Measurements from ENCODE around the gene CAV2.

The CAV2 gene

GRCh38 chr7:116509982-116510579 lies 10.5 kb downstream of the CAV2 start:
- H3K23ac ChIP-seq (ENCODE audit: low read depth, low read length, poor library complexity) = no peak overlapping the region
- DNase-seq (ENCODE audit: low spot score) = no peak
- H3K4me3 ChIP-seq (ENCODE audit: low read length in 2 of 2) = no peak overlapping the region
- H3K14ac ChIP-seq (ENCODE audit: low read length) = no peak overlapping the region
- no peak overlapping the region for H3K18ac ChIP-seq (ENCODE audit: low read length)
- no peak overlapping the region for H4K91ac ChIP-seq (ENCODE audit: low read depth, low read length, poor library complexity)
- no peak overlapping the region for H2BK15ac ChIP-seq (ENCODE audit: low read length)
- H2AFZ ChIP-seq (ENCODE audit: low read length) = no peak overlapping the region
- no peaks in the 10 kb centered on the region for H3K36me3 ChIP-seq (replicated peaks in 1 of 2; ENCODE audit: control insufficient read depth in 2 of 2, insufficient read depth in 2 of 2, low read length in 2 of 2)
- no CpG with 5 or more reads among the region's 7 CpGs for WGBS, 2 donors (ENCODE audit: extremely low coverage in 2 of 2, insufficient read length in 2 of 2, insufficient replicate concordance in 1 of 2)
- H3K4me1 ChIP-seq (ENCODE audit: control insufficient read depth in 2 of 2, insufficient read depth in 1 of 2, low read depth in 1 of 2, low read length in 2 of 2) = peaks cover 9% of the 10 kb centered on the region in 2 donors
- H3K79me1 ChIP-seq (ENCODE audit: low read depth, low read length) = no peaks in the 10 kb centered on the region
- H2BK120ac ChIP-seq (ENCODE audit: low read depth, low read length) = no peak overlapping the region
- H2BK12ac ChIP-seq (ENCODE audit: low read length) = no peak overlapping the region
- no peak overlapping the region for H2AK5ac ChIP-seq (ENCODE audit: low read depth, low read length)
- no peak overlapping the region for H3K4ac ChIP-seq (ENCODE audit: low read length)
- no peaks in the 10 kb centered on the region for H3K9me3 ChIP-seq (replicated peaks in 1 of 2; ENCODE audit: control insufficient read depth in 2 of 2, insufficient read depth in 1 of 2, low read depth in 1 of 2, low read length in 2 of 2)
- H3K9ac ChIP-seq (ENCODE audit: low read depth, low read length, poor library complexity) = no peak overlapping the region
- H3K27ac ChIP-seq (replicated peaks; ENCODE audit: low read length) = no peak overlapping the region
- no peak overlapping the region for H3K4me2 ChIP-seq (ENCODE audit: insufficient read depth, low read length, poor library complexity, severe bottlenecking)
- no peaks in the 10 kb centered on the region for H3K27me3 ChIP-seq (ENCODE audit: control insufficient read depth in 3 of 3, insufficient read depth in 3 of 3, low read depth in 1 of 3, low read length in 3 of 3)
- H4K8ac ChIP-seq (ENCODE audit: low read depth, low read length) = no peak overlapping the region
- H2BK5ac ChIP-seq (ENCODE audit: low read length) = no peak overlapping the region

GRCh38 chr7:116510795-116511194 lies 11.3 kb downstream of the CAV2 start:
- H3K27ac ChIP-seq (replicated peaks; ENCODE audit: low read length) = no peak overlapping the region
- H3K23ac ChIP-seq (ENCODE audit: low read depth, low read length, poor library complexity) = no peak overlapping the region
- no peak overlapping the region for H2BK15ac ChIP-seq (ENCODE audit: low read length)
- no peaks in the 10 kb centered on the region for H3K27me3 ChIP-seq (ENCODE audit: control insufficient read depth in 3 of 3, insufficient read depth in 3 of 3, low read depth in 1 of 3, low read length in 3 of 3)
- H2BK120ac ChIP-seq (ENCODE audit: low read depth, low read length) = no peak overlapping the region
- H4K91ac ChIP-seq (ENCODE audit: low read depth, low read length, poor library complexity) = no peak overlapping the region
- no peak overlapping the region for H2BK12ac ChIP-seq (ENCODE audit: low read length)
- H2BK5ac ChIP-seq (ENCODE audit: low read length) = no peak overlapping the region
- H4K8ac ChIP-seq (ENCODE audit: low read depth, low read length) = no peak overlapping the region
- no peak overlapping the region for H2AFZ ChIP-seq (ENCODE audit: low read length)
- H3K14ac ChIP-seq (ENCODE audit: low read length) = no peak overlapping the region
- H3K9me3 ChIP-seq (replicated peaks in 1 of 2; ENCODE audit: control insufficient read depth in 2 of 2, insufficient read depth in 1 of 2, low read depth in 1 of 2, low read length in 2 of 2) = no peaks in the 10 kb centered on the region
- H3K79me1 ChIP-seq (ENCODE audit: low read depth, low read length) = no peaks in the 10 kb centered on the region
- no peak overlapping the region for H3K4me2 ChIP-seq (ENCODE audit: insufficient read depth, low read length, poor library complexity, severe bottlenecking)
- H3K9ac ChIP-seq (ENCODE audit: low read depth, low read length, poor library complexity) = no peak overlapping the region
- H3K4me3 ChIP-seq (ENCODE audit: low read length in 2 of 2) = no peak overlapping the region
- no peak overlapping the region for H2AK5ac ChIP-seq (ENCODE audit: low read depth, low read length)
- peaks cover 9% of the 10 kb centered on the region in 2 donors for H3K4me1 ChIP-seq (ENCODE audit: control insufficient read depth in 2 of 2, insufficient read depth in 1 of 2, low read depth in 1 of 2, low read length in 2 of 2)
- no peak overlapping the region for H3K18ac ChIP-seq (ENCODE audit: low read length)
- no peak for DNase-seq (ENCODE audit: low spot score)
- no peak overlapping the region for H3K4ac ChIP-seq (ENCODE audit: low read length)
- H3K36me3 ChIP-seq (replicated peaks in 1 of 2; ENCODE audit: control insufficient read depth in 2 of 2, insufficient read depth in 2 of 2, low read length in 2 of 2) = no peaks in the 10 kb centered on the region

- Histone ChIP-seq H2BK5ac (ENCODE audit: low read length) (no peak overlapping the region), H4K8ac (ENCODE audit: low read depth, low read length) (no peak overlapping the region), H3K36me3 (replicated peaks in 1 of 2; ENCODE audit: control insufficient read depth in 2 of 2, insufficient read depth in 2 of 2, low read length in 2 of 2) (no peaks in the 10 kb centered on the region), H2BK15ac (ENCODE audit: low read length) (no peak overlapping the region), H3K4me1 (ENCODE audit: control insufficient read depth in 2 of 2, insufficient read depth in 1 of 2, low read depth in 1 of 2, low read length in 2 of 2) (peaks cover 9% of the 10 kb centered on the region in 2 donors), H2BK120ac (ENCODE audit: low read depth, low read length) (no peak overlapping the region), H3K9ac (ENCODE audit: low read depth, low read length, poor library complexity) (no peak overlapping the region), H3K4me2 (ENCODE audit: insufficient read depth, low read length, poor library complexity, severe bottlenecking) (no peak overlapping the region), H2AK5ac (ENCODE audit: low read depth, low read length) (no peak overlapping the region), H2BK12ac (ENCODE audit: low read length) (no peak overlapping the region), H3K18ac (ENCODE audit: low read length) (no peak overlapping the region), H3K4me3 (ENCODE audit: low read length in 2 of 2) (no peak overlapping the region), H2AFZ (ENCODE audit: low read length) (peak overlapping the region; percentile 81), H3K27ac (replicated peaks; ENCODE audit: low read length) (no peak overlapping the region), H3K27me3 (ENCODE audit: control insufficient read depth in 3 of 3, insufficient read depth in 3 of 3, low read depth in 1 of 3, low read length in 3 of 3) (no peaks in the 10 kb centered on the region), H3K79me1 (ENCODE audit: low read depth, low read length) (no peaks in the 10 kb centered on the region), H3K9me3 (replicated peaks in 1 of 2; ENCODE audit: control insufficient read depth in 2 of 2, insufficient read depth in 1 of 2, low read depth in 1 of 2, low read length in 2 of 2) (no peaks in the 10 kb centered on the region), H4K91ac (ENCODE audit: low read depth, low read length, poor library complexity) (no peak overlapping the region), H3K4ac (ENCODE audit: low read length) (no peak overlapping the region), H3K14ac (ENCODE audit: low read length) (no peak overlapping the region), H3K23ac (ENCODE audit: low read depth, low read length, poor library complexity) (no peak overlapping the region)
- no CpG with 5 or more reads among the region's 12 CpGs for WGBS, 2 donors (ENCODE audit: extremely low coverage in 2 of 2, insufficient read length in 2 of 2, insufficient replicate concordance in 1 of 2)
- DNase-seq (ENCODE audit: low spot score) = no peak
These were observed 12.3 kb downstream of the CAV2 start for GRCh38 chr7:116511552-116512519.

GRCh38 chr7:116512520-116513188 lies 13.1 kb downstream of the CAV2 start:
- Histone ChIP-seq H3K9ac (ENCODE audit: low read depth, low read length, poor library complexity) (no peak overlapping the region), H3K14ac (ENCODE audit: low read length) (no peak overlapping the region), H3K9me3 (replicated peaks in 1 of 2; ENCODE audit: control insufficient read depth in 2 of 2, insufficient read depth in 1 of 2, low read depth in 1 of 2, low read length in 2 of 2) (no peaks in the 10 kb centered on the region), H3K18ac (ENCODE audit: low read length) (no peak overlapping the region), H2AK5ac (ENCODE audit: low read depth, low read length) (no peak overlapping the region), H3K4me3 (ENCODE audit: low read length in 2 of 2) (no peak overlapping the region), H2BK5ac (ENCODE audit: low read length) (no peak overlapping the region), H3K79me1 (ENCODE audit: low read depth, low read length) (no peaks in the 10 kb centered on the region), H3K27ac (replicated peaks; ENCODE audit: low read length) (no peak overlapping the region), H3K4ac (ENCODE audit: low read length) (no peak overlapping the region), H4K91ac (ENCODE audit: low read depth, low read length, poor library complexity) (no peak overlapping the region), H3K36me3 (replicated peaks in 1 of 2; ENCODE audit: control insufficient read depth in 2 of 2, insufficient read depth in 2 of 2, low read length in 2 of 2) (no peaks in the 10 kb centered on the region), H2BK120ac (ENCODE audit: low read depth, low read length) (no peak overlapping the region), H4K8ac (ENCODE audit: low read depth, low read length) (no peak overlapping the region), H2BK15ac (ENCODE audit: low read length) (no peak overlapping the region), H3K27me3 (ENCODE audit: control insufficient read depth in 3 of 3, insufficient read depth in 3 of 3, low read depth in 1 of 3, low read length in 3 of 3) (no peaks in the 10 kb centered on the region), H3K23ac (ENCODE audit: low read depth, low read length, poor library complexity) (no peak overlapping the region), H2BK12ac (ENCODE audit: low read length) (no peak overlapping the region), H2AFZ (ENCODE audit: low read length) (peak overlapping the region; percentile 81), H3K4me1 (ENCODE audit: control insufficient read depth in 2 of 2, insufficient read depth in 1 of 2, low read depth in 1 of 2, low read length in 2 of 2) (peaks cover 9% of the 10 kb centered on the region in 2 donors), H3K4me2 (ENCODE audit: insufficient read depth, low read length, poor library complexity, severe bottlenecking) (no peak overlapping the region)
- DNase-seq (ENCODE audit: low spot score) = no peak
- WGBS, 2 donors (ENCODE audit: extremely low coverage in 2 of 2, insufficient read length in 2 of 2, insufficient replicate concordance in 1 of 2) = no CpG with 5 or more reads among the region's 4 CpGs

Data from neuronal stem cell (in vitro differentiated cells).